GM21423 (cell line): ENCODE measurements around the gene SLC6A19.

ENCODE experiments used
- ATAC-seq: cut with Tn5 transposase; IDR thresholded peaks from one replicate; pipeline ENCODE4 v1.9.1; 2021; ENCODE audit warnings: mild to moderate bottlenecking, moderate library complexity; ENCODE audit not compliant: unreplicated experiment

Gene SLC6A19

GRCh38 chr5:1179383-1179715 is 22.0 kb upstream of the SLC6A19 start:
- no peak for ATAC-seq

GRCh38 chr5:1180096-1180495 is 21.3 kb upstream of the SLC6A19 start:
- no peak for ATAC-seq

GRCh38 chr5:1180841-1181271 is 20.5 kb upstream of the SLC6A19 start:
- no peak for ATAC-seq

GRCh38 chr5:1181451-1182359 is 19.7 kb upstream of the SLC6A19 start:
- no peak for ATAC-seq

- no peak for ATAC-seq
These were observed 19.1 kb upstream of the SLC6A19 start for GRCh38 chr5:1182360-1182632.

- ATAC-seq, result no peak
These were observed 18.6 kb upstream of the SLC6A19 start for GRCh38 chr5:1182633-1183423.

GRCh38 chr5:1183424-1184162 is 17.8 kb upstream of the SLC6A19 start:
- ATAC-seq, result no peak

- no peak for ATAC-seq
These were observed 17.3 kb upstream of the SLC6A19 start for GRCh38 chr5:1184163-1184470.

GRCh38 chr5:1184481-1184880 is 16.9 kb upstream of the SLC6A19 start:
- no peak for ATAC-seq

- ATAC-seq, result no peak
These were observed 16.3 kb upstream of the SLC6A19 start for GRCh38 chr5:1185038-1185627.

GRCh38 chr5:1185629-1186350 is 15.6 kb upstream of the SLC6A19 start:
- no peak for ATAC-seq

GRCh38 chr5:1186351-1187233 is 14.8 kb upstream of the SLC6A19 start:
- no peak for ATAC-seq

GRCh38 chr5:1187234-1187949 is 14.0 kb upstream of the SLC6A19 start:
- no peak for ATAC-seq

GRCh38 chr5:1187950-1188334 is 13.5 kb upstream of the SLC6A19 start:
- ATAC-seq, result no peak

GRCh38 chr5:1188464-1188863 is 12.9 kb upstream of the SLC6A19 start:
- no peak for ATAC-seq

- ATAC-seq, result no peak
These were observed 12.1 kb upstream of the SLC6A19 start for GRCh38 chr5:1189269-1189668.

GRCh38 chr5:1190278-1190677 is 11.1 kb upstream of the SLC6A19 start:
- ATAC-seq, result no peak

- no peak for ATAC-seq
These were observed 10.6 kb upstream of the SLC6A19 start for GRCh38 chr5:1190837-1191239.

- no peak for ATAC-seq
These were observed 8.3 kb upstream of the SLC6A19 start for GRCh38 chr5:1192971-1193590.
